Smooth muscle cell of the brain vasculature (primary cell): ENCODE measurements around the gene ASB16.
"Not testable (repeated sequence)": the region's sequence is repeated elsewhere in the genome, so short reads cannot be mapped to it uniquely, and the experiment has no call there.

Source experiments
- DNase-seq: peaks from one replicate; pipeline ENCODE4 v3.0.0-alpha.2; 2012; ENCODE audit warnings: low read depth, low spot score

The ASB16 gene

GRCh38 chr17:44146375-44147346 lies 23.8 kb upstream of the ASB16 start:
- no peak for DNase-seq

- DNase-seq = no peak
These were observed 22.7 kb upstream of the ASB16 start for GRCh38 chr17:44147812-44148211.

GRCh38 chr17:44149066-44149465 lies 21.4 kb upstream of the ASB16 start:
- DNase-seq = not testable (repeated sequence)

GRCh38 chr17:44149750-44150329 lies 20.7 kb upstream of the ASB16 start:
- no peak for DNase-seq

- DNase-seq = no peak
These were observed 17.6 kb upstream of the ASB16 start for GRCh38 chr17:44152875-44153274.

- no peak for DNase-seq
These were observed 15.0 kb upstream of the ASB16 start for GRCh38 chr17:44155488-44155887.

GRCh38 chr17:44159519-44160210 lies 10.8 kb upstream of the ASB16 start:
- DNase-seq = no peak

GRCh38 chr17:44164476-44164875 lies 6.0 kb upstream of the ASB16 start:
- no peak for DNase-seq

GRCh38 chr17:44167181-44167861 lies 3.2 kb upstream of the ASB16 start:
- DNase-seq = no peak

GRCh38 chr17:44170135-44170498 lies 387 bp upstream of the ASB16 start:
- no peak for DNase-seq

GRCh38 chr17:44171931-44172455 lies 1.5 kb downstream of the ASB16 start:
- no peak for DNase-seq

GRCh38 chr17:44174427-44174826 lies 3.9 kb downstream of the ASB16 start:
- no peak for DNase-seq

- no peak for DNase-seq
These were observed 5.8 kb downstream of the ASB16 start for GRCh38 chr17:44176257-44176656.

GRCh38 chr17:44176671-44177501 lies 6.4 kb downstream of the ASB16 start:
- DNase-seq = no peak

GRCh38 chr17:44177640-44178039 lies 7.1 kb downstream of the ASB16 start:
- no peak for DNase-seq

GRCh38 chr17:44178133-44178532 lies 7.6 kb downstream of the ASB16 start:
- no peak for DNase-seq

- DNase-seq = no peak
These were observed 12.5 kb downstream of the ASB16 start for GRCh38 chr17:44183024-44183423.

GRCh38 chr17:44184212-44184810 lies 13.8 kb downstream of the ASB16 start:
- no peak for DNase-seq

- DNase-seq = peak; percentile 98
These were observed 16.0 kb downstream of the ASB16 start, which contains the start of gene TMUB2 for GRCh38 chr17:44186307-44187130. Gene TMUB2 (plus strand): TSS chr17:44186972. CDS start chr17:44187709, 737 bp downstream.
